LoVo (cell line): ENCODE measurements around the gene UNC13D.
"Not testable (repeated sequence)": the region's sequence is repeated elsewhere in the genome, so short reads cannot be mapped to it uniquely, and the experiment has no call there.

Source experiments
- DNase-seq: peaks from one replicate; pipeline ENCODE4 v3.0.0-alpha.2; 2016; ENCODE audit warnings: low spot score

UNC13D gene

DNA sequence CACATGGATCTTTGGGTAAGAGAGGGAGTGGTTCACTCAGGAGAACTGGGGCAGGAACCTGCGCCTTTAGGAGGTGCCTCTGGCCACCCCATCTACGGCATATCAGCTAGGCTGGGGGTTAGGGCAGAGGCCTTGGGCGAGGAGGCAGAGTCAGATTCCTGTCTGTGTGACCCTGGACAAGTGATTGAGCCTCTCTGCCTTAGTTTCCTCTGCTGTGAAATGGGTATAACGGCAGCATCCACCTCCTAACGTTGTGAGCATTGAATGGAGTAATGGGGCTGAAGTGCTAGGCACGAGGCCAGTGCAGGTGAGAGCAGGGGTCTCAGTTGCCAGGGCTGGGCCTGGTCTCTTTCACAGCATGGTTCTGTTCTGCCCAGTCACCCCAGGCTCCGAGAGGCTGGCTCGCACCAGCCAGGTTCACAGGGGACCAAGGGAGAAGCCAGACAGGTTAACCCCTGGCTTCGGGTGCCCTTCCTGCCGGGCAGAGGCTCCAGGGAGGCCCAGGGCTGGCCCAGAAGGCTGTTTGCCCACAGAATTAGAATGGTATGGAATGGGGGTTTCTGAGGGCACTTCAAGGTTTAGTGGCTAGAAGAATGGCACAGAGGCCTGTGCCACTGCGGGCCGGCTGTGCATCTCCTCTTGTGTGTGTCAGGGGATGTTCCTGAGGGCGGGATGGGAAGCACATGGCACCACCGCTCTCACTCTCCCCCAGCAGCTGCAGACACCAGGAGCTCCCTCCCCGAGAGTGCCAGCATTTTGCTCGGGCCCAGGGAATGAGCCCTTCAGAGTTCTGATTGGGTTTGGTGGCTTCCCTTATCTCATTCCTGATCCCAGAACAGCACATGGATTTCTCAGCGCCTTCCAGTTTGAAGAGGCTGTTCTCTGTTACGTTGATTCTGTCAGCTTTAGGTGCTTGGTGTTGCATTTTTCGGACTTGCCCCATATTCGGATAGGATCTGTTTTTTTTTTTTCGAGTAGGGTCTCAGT, 23.8 kb downstream of the UNC13D start:
- no peak for DNase-seq

- no peak for DNase-seq
Observed at GRCh38 chr17:75819678-75820077, 24.5 kb downstream of the UNC13D start.

DNA sequence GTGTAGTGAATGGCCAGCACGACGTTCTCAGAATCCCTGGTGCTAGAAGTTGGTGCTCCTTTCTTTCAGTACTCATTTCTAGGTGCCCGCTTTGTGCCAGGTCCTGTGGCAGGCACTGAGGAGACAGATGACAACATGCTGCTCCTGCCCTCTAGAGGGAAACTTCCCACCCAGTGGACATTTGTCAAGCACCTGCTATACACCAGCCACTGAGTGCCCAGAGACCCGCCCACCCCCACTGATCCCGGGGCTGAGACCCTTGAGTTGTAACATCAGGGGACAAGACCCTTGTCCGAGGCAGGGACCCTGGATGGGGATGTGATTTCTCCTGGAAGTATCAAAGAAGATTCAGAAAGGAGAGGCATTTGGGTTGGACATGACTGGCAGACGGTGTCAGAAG, 25.1 kb downstream of the UNC13D start:
- no peak for DNase-seq

GRCh38 chr17:75818326-75818885, 25.8 kb downstream of the UNC13D start:
- no peak for DNase-seq

- no peak for DNase-seq
Observed at GRCh38 chr17:75817571-75817970, 26.6 kb downstream of the UNC13D start.

GRCh38 chr17:75816693-75817092, 27.5 kb downstream of the UNC13D start:
- no peak for DNase-seq

DNA sequence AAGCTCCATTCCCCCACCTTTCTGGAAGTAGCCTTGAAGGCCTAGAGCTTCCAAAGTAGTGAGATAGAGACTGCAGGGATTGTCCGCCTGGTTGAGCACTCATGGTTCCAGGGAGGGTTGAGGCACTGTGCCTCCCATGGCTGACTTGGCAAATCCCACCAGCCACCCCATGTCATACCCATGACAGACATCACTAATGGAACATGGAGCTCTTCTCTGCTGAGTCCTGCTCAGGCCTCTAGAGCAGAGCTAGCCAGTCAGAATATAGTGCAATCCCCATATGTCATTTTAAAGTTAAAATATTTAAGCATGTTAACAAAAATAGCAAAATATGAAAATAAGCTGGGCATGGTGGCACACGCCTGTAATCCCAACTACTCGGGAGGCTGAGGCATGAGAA, 28.8 kb downstream of the UNC13D start:
- no peak for DNase-seq

GRCh38 chr17:75814900-75815373, 29.3 kb downstream of the UNC13D start:
- no peak for DNase-seq

- DNase-seq, result no peak
Observed at GRCh38 chr17:75814021-75814395, 30.2 kb downstream of the UNC13D start.

DNA sequence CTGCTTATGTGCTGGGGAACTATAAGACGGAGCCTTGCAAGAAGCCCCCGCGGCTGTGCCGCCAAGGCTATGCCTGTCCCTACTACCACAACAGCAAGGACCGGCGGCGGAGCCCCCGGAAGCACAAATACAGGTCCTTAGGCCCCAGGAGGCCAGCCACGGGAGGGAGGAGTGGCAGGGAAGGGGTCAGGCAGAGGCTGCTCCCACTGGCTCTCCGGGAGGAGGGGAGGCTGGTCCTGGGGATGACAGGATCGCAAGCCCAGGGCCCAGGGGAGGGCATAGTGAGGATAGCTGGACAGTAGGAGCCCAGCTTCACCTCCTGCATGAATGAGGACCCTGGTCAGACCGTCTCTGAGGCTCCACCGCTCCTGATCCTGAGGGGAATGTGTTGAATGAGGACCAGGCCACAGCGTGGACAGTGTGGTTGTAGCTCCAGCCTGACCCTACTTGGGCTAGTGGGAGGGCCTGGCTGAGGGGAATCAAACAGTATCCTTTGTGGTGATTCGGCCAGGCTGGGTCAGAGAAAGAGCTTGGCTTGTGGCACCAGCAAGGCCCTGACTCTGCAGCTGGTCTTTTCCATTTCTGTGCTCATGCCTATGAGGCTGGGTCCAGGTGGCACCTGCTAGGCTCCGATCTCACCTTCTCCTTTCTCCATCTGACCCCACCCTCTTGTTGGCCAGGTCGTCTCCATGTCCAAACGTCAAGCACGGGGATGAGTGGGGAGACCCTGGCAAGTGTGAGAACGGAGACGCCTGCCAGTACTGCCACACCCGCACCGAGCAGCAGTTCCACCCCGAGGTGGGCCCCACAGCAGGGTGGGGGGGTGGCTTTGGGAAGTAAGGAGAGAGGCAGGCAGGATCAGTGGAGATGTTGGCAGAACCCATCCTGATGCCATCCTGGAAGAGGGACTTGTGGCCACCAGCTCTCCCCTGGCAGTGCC, 30.9 kb downstream of the UNC13D start:
- no peak for DNase-seq

GRCh38 chr17:75812096-75813013, 31.8 kb downstream of the UNC13D start:
- DNase-seq, result no peak

- DNase-seq, result no peak
Observed at GRCh38 chr17:75811174-75811573, 33.0 kb downstream of the UNC13D start.

- not testable (repeated sequence) for DNase-seq
Observed at GRCh38 chr17:75810756-75811155, 33.4 kb downstream of the UNC13D start.

GRCh38 chr17:75810216-75810615, 34.0 kb downstream of the UNC13D start:
- DNase-seq, result no peak

- no peak for DNase-seq
Observed at GRCh38 chr17:75809631-75810111, 34.5 kb downstream of the UNC13D start.

DNA sequence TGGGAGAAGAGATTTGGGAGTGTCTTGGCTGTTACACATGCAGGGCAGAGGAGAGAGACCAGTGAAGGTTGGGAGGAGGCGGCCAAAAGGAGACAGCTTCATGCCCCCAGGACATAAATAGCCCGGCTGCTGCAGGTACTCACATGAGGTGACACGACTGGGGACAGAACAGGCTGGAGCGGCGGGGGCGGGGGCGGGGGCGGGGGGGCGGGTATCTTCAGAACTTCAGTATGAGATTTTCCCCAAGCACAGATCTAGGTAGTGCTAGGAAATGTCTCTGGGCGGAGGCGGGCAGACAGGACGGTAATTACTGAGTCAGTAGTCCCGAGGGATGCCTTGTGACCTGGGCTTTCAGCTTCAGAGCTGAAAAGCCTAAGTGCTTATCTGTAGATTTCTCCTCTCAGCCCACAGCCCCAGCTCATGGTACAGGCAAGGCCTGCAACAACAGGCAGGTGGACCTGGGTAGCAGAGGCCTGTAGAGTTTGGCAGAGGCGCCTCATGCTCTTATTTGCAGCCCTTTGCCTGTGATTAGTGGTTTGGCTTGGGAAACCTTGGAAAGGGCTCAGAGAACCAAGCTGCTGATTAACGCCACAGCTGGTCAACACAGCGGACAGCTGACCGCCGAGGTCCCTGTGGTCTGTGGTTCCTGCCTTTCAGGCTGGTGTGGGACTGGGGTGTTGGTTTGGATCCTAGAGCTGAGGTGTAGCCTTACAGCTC, 35.1 kb downstream of the UNC13D start:
- DNase-seq, result no peak

GRCh38 chr17:75808549-75808904, 35.7 kb downstream of the UNC13D start:
- DNase-seq, result no peak

GRCh38 chr17:75807861-75808260, 36.3 kb downstream of the UNC13D start:
- DNase-seq, result no peak

GRCh38 chr17:75806822-75807500, 37.2 kb downstream of the UNC13D start:
- no peak for DNase-seq

DNA sequence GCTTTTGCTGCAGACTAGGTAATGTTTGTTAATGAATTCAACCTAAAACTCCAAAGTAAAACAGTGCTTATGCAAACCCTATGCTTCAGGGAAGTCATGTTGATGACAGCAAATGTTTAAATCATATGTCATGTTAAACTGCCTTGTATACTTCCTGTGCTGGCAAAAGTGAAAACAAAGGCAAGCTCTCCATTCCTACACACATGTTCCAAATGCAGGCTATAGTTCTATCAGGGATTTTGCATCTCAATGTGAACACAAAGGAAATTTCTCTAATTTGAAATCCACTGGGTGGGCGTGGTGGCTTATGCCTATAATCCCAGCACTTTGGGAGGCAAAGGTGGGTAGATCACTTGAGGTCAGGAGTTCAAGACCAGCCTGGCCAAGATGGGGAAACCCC, 40.3 kb downstream of the UNC13D start:
- DNase-seq, result no peak
